Medulla oblongata (tissue), 1 donor: Measurements from ENCODE around the gene HEXD.

Experiments
- DNase-seq: peaks from one replicate; pipeline ENCODE4 v3.0.0-alpha.2; 2015; ENCODE audit errors: extremely low spot score

Gene HEXD

GRCh38 chr17:82487910-82488309, 69.8 kb downstream of the HEXD start:
- DNase-seq = peak; percentile 41

GRCh38 chr17:82489117-82489516, 71.0 kb downstream of the HEXD start:
- peak; percentile 78 for DNase-seq

GRCh38 chr17:82489851-82490511, 71.8 kb downstream of the HEXD start:
- no peak for DNase-seq

- DNase-seq = no peak
Measured at GRCh38 chr17:82490512-82491195, 72.5 kb downstream of the HEXD start.

GRCh38 chr17:82491196-82491530, 73.0 kb downstream of the HEXD start:
- no peak for DNase-seq

GRCh38 chr17:82491533-82491932, 73.4 kb downstream of the HEXD start:
- no peak for DNase-seq
